GM18868 (cell line): ENCODE results near the gene CD300H.

Source experiments
- ATAC-seq: cut with Tn5 transposase; IDR thresholded peaks from one replicate; pipeline ENCODE4 v1.9.1; 2021; ENCODE audit warnings: mild to moderate bottlenecking, moderate library complexity; ENCODE audit not compliant: unreplicated experiment

CD300H gene

DNA sequence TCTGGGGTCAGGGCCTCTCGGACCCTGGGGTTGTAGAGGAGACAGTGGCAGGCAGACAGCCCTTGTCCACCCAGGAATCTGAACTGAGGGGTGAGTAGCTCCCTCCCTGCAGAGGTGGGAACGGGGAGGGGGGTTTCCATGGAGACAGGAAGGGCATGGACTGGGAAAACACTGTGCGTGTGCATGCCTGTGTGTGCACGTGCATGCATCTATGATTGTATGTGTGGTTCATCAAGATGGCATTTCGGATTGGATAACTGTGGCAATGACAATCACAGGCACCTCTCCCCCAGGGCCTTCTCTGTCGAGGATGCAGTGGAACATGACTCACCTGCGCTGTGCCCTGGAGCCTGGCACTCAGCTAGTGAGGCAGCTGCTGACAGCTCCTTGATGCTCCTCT is 15.3 kb downstream of the CD300H start:
- no peak for ATAC-seq

DNA sequence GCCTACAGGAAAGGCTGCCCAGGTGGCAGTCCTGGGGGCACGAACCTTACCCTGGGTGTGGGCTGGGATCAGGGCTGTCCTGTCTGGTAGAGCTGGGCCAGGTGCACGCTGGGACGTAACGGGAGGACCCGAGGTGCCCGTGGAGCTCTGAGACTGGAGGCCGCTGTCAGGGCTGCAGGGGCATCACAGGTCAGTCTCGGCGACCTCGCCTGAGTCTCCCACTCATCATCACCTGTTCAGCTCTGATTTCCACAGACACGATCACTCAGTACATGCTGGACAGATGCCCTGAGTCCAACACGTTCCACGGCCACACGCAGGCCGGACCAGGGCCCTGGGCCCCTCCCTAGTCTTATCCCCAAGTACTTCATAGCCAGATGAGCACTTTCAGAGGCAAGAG is 16.7 kb downstream of the CD300H start:
- ATAC-seq, result no peak

DNA sequence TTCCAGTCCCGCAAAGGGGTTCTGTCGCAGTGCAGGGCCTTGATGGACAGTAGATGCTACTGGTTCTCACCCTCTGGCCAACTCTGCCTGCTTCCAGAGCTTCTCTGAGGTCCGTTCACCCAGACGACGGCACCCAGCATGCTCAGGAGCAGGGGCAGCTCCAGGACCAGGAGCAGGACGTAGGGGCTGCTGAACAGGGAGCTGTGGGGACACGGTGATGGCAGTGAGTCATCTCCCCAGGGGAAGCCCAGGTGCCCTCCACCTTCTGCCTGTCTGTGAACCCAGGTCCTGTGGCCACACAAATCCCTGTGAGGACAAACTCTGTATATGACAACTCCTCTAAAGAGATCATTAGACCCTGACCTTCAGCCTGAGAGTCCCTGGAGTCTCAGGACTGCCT is 18.0 kb downstream of the CD300H start:
- no peak for ATAC-seq

DNA sequence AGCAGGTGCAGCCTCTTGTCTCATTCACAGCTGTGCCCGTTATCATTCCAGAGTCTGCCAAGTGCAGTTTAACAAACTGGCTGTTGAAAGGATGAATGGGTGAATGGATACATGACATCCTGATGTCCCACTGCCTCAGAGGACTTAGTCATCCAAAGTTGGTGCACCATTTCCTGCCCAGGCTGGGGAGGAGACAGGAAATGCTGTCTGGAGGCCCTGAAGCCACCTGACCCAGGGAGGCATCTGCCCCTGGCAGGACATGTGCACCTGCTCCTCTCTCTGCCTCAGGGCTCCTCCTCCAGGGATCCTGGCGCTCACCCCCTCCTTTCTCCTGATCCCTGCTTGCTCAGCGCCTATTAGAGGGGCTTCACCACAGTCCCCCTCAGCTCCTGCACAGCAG is 19.6 kb downstream of the CD300H start:
- no peak for ATAC-seq

DNA sequence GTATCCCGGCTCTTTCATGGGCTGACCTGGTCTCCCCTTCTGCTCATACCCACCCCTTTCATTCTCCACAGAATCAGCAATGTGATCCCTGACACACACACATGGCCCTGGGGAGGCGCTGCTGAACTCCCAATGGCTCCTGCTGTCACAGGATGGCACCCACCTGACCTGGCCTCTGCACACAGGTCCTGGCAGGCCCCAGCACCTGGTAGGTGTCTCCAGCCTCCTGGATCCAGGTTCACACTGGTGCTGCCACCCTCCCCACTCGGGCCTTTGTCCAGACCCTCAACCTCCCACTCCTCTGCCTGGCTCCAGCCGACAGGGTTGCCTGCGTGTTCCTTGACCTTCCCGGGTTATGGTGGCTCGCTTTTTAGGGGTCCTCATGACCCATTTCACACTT is 20.0 kb downstream of the CD300H start:
- ATAC-seq, result no peak

DNA sequence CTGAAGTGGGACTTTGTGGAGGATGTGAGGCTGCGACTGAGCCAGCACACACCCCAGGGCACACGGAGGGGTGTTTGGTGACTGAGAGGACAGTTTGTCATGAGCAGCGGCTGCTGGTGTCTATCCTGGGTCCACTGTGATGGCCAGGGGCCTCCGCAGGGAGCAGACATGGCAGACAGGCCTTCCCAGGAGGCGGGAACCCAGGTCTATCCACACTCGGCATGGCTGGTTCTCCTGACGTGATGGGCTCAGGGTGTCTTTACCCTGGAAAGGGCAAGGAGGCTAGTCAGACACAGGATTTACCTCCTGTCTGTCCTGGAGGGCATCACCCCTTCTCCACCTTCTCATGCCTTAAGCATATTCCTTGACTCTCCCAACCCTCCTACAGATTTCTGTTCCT is 20.7 kb downstream of the CD300H start:
- no peak for ATAC-seq

DNA sequence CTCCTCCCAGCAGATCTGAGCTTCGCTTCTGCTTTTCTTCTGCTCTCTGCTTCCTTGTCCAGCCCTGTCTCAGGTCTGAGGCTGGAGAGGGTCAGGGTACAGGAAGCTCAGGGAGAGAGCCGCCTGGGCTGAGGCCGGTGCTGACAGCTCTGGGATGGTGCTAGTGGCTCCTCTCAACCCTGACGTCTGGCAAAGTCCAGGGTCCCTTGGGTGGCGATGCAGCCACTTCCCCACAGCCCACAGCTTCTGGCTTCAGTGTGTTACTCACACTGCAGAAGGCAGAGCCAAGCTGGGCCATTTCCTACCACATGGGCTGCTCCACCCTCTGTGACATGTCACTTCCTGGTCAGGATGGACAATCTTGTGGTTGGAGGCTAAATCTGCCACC is 21.5 kb downstream of the CD300H start, which contains the start of gene CD300C:
CD300C (minus strand) TSS at position 273 of the 388 bp plus-strand sequence. CDS start 333 bp downstream, outside the sequence.
- no peak for ATAC-seq

DNA sequence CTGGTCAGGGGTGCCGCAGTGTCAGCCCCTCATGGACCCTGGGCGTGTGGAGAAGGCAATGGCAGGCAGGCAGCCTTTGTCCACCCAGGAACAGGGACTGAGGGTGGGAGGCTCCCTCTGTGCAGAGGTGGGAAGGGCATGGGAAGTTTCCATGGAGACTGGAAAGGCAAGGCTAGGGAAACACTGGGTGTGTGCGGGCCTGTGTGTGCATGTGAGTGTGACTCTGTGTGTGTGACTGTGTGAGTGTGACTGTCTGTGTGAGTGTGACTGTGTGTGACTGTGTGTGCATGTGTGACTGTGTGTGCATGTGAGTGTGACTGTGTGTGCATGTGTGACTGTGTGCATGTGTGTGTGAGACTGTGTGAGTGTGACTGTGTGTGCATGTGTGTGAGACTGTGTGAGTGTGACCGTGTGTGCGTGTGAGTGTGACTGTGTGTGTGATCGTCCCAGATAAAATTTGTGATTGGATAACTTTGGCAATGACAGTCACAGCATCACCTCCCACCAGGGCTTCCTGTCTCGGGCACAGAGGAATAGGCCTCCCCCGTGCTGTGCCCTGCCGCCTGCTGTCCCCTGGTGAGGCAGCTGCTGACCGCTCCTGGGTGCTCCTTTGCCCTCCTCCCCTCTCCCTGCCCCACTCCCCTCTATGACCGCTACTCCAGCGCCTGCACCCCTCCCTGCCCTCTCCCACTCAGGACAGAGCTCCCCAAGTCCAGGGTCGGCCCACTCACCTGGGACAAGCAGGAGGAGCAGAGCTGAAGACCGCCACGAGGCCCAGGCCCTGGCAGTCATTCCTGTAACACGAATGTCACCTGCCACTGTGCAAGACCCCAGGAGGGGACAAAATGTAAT is 22.1 kb downstream of the CD300H start:
- ATAC-seq, result no peak

DNA sequence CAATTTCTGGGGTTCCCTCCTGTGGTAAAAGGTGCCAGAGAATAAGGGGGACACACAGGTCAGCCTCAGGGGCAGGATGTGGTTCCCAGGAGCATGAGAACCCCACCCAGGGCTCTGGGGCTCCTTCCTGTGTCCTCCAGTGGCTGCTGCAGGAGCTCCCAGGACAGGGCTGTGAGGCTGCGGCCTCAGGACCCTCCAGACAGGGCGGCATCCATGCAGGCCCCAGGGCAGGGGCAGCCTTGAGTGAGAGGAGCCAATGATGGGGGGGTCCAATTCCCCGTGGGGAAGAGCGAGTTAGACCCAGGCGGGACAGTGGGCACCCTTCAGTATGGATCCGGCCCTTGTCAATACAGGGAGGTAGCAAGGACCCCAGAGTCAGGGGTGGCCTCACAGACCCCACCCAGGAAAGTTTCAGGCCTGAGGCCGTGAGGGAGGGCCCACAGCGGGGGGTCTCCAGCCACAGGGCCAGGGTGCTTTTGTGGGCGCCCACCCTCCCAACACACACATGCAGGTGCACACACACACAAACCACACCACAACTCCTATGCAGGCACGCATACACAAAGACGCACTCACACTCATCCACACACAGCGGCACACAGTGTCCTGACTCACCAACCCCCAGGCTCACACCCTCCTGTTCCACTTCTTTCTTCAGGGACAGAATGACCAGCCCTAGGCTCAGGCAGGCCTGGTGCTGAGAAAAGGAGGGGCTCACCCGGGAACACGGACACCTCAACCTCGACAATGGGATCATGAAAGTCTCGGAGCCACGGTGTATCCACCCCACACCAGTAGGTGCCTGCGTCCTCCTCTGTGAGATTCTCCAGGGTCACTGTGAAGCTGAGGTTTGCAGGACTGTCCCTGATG is 23.2 kb downstream of the CD300H start:
- ATAC-seq, result no peak

DNA sequence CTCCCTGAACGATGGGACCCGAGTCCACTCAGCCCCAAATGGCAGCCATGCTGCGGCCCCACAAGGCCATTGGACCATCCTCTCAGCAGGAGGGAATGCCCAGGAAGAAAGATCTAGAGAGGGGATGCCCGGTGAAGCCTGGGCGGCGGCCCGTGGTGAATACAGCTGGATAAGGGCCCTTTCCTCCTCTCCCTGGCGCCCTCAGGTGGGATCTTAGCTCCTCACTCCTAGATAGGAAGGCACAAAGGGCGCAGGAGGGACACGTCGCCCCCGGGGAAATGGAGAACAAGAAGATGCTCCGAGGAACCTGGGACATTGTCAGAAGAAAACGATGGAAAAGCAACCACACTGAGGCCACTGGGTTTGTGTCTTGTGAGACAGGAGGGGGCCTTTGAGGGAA is 23.9 kb downstream of the CD300H start:
- no peak for ATAC-seq

DNA sequence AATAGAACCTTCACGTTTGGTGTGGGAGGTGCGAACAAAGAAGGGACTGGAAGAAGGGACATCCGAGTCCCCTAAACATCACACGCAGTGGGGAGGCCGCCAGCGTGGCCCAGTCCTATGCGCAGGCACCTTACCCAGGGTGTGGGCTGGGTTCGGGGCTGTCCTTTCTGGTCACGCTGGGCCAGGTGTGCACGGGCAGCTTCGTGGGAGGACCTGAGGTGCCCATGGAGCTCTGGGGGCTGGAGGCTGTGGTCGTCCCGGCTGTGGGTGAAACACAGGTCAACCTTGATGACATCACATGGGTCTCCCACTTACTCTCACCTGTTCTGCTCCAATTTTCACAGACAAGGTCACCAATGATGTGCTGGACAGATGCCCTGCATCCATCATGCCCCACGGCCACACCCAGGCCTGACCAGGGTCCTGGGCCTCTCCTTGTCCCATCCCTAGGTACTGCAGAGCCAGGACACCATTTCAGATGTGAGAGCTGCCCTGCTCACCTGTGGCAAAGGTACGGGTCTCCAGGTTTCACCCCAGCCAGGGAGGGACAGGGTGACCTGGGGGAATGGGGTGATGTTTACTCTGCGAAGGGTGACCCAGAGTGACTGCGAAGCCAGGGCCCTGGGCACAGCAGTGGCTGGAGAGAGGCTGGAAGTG is 24.5 kb downstream of the CD300H start:
- no peak for ATAC-seq

DNA sequence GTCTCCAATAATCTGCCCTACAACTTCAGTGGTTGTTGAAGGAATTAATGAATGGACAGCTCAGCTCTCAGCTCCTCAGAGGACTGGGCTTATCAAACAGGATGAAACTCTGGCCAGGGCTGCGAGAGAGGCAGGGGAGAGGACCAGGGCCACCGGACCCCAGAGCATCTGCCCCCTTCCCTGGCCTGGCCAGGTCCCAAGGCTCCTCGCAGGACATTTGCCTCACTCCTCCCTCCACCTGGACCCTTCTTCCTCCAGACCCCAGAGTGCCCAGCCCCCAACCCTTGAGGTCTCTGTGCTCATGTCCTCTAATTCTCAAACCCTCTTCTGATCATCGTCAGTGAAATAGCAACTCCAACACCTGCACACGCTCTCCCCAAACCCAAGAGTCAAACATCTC is 25.1 kb downstream of the CD300H start:
- no peak for ATAC-seq

DNA sequence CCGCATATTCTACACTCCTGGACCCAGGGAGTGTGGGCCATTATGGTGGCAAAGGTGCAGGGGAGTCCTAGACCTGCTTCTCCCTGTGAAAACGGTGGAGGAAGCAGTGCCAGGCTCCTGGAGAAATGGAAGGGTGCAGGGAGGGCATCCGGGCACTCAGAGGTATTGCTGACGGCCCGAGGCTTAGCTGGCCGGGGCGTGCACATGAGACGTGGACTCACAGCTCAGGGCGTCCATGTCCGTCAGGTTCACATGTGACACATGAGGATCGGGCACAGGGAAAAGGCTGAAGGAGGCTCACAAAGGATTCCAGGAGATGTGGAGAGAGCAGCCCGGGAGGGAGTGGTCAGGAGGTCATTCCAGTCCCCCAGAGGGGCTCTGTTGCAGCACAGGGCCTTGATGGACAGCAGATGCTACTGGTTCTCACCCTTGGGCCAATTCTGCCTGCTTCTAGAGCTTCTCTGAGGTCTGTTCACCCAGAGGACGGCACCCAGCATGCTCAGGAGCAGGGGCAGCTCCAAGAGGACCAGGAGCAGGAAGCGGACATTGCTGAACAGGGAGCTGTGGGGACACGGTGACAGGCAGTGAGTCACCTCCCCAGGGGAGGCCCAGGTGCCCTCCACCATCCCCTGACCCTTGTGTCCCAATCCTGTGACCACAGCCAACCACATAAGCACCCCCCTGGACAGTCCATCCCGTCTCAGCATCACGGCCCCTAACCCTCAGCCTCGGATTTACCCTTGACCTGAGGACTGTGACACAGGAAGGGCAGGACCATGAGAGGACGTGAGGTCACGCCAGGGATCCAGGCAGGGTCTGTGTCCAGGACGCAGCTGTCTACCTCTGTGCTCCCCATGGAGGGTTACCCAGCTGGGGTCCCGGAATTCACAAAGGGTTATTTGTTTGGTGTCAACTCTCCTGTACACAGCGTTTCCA is 25.9 kb downstream of the CD300H start:
- ATAC-seq, result no peak

DNA sequence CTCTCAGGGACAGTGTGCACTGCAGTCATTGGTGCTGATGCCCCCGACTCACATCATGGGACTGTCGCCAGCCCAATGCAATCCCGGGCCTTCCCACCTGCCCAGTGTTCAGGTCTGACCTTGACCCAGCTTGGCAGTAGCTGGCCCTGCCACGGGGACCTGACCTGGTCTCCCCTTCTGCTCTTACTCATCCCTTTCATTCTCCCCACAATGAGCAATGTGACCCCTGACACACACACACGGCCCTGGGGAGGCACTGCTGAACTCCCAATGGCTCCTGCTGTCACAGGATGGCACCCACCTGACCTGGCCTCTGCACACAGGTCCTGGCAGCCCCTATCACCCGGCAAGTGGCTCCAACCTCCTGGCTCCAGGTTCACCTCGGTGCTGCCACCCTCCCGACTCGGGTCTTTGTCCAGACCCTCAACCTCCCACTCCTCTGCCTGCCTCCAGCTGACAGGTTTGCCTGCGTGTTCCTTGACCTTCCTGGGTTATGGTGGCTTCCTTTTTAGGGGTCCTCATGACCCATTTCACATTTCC is 28.0 kb downstream of the CD300H start:
- no peak for ATAC-seq

DNA sequence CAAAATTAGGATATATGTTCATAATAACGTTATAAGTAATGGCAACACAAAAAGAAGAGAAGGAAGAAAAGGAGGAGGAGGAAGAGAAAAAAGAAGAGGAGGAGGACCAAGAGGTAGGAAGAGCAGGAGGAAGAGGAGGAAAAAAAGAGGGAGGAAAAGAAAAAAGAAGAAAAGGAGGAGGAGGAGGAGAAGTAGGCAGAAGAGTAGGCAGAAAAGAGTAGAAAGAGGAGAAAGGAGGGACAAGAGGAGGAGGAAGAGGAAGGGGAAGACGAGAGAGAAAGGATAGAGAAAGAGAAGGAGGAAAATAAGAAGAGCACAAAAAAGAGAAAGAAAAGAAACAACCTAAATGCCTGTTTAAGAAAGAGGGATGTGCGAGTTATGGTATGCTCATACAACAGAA is 30.4 kb downstream of the CD300H start:
- no peak for ATAC-seq

DNA sequence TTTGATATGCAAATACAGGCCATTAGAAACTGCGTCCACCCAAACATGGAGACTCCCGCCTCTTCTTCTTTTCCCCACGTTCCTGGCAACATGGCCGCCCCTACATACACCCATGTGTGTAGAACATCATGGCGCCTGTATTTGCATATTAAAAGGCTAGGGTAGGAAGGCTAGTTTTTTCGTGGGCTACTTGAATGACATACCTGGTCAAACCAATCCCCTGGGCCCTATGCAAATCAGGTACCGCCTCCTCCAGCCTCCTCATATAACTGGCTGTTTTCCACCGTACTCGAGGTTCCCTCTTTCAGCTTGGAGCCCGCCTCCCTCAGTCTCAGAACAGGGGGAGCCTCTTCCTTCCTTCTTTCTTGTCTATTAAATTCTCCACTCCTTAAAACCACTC is 35.2 kb downstream of the CD300H start:
- ATAC-seq, result no peak

DNA sequence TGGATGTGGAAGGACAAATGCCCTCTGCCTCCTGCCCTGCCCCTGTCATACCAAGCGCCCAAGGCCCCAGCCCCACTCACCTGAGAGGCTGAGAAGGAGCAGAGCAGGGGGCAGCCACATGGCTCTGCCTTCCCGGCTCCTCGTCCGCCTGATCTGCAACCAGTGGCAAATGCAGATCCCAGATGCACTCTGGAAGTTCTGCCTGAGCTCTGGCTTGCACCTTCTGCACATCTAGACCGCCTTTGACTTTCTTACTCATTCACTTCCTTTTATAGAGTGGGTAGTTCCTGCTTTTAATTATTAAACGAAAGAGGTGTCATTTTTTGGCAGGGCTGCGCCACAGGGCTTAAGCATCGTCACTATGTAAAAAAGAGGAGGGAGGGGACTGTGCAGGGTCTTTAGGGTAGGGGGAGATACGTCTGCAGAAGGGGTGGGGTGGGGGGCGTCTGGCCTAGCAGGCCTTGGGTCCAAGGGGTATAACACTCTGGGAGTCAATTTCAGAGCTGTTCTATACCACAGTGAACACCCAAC is 36.0 kb downstream of the CD300H start, which contains the start of gene CD300LB:
CD300LB (minus strand) TSS at position 245 of the 531 bp plus-strand sequence; CDS start at position 120, 125 bp downstream.
- no peak for ATAC-seq

DNA sequence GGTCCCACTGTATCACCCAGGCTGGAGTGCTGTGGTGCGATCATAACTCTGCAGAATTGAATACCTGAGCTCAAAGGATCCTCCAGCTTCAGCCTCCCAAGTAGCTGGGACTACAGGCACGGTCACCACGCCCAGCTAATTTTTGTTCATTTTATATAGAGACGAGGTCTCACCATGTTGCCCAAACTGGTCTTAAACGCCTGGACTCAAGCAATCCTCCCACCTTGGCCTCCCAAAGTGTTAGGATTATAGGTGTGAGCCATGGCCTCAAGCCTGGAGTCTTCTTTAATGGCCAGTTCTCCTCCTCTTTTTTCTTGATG is 36.5 kb downstream of the CD300H start:
- no peak for ATAC-seq

DNA sequence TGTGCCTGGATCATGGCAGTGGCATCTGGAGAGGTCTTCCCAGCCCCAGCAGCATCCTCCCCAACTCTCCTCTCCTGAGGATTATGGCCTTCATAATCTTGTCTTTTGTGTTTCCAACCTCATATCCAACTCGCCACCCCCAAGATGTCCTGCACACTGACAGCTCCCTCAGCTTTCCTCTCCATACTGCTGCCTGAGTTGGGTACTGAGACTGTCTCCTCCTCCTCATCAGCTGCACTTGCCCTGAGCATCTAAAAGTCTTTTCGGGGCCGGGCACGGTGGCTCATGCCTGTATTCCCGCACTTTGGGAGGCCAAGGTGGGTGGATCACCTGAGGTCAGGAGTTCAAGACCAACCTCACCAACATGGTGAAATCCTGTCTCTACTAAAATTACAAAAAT is 38.1 kb downstream of the CD300H start:
- ATAC-seq, result no peak
